B cell (primary cell): ENCODE measurements around the gene CD164. TPM values are rescaled to one million over a fixed set of nuclear protein-coding genes. Genes with fewer than 3 reads are reported as not detected.

Source experiments
- ATAC-seq: fragments of 200-7000 bp; cut with Tn5 transposase; one replicate; pipeline ENCODE4 v1.10.0; 2021; ENCODE audit warnings: low read depth, mild to moderate bottlenecking, moderate number of reproducible peaks, moderate library complexity
- CTCF ChIA-PET: fragments of 350-600 bp; sonication (Branson Sonifier 250); formaldehyde crosslinking; loops from one replicate; lab custom pipeline; 2021; ENCODE audit warnings: antibody characterized with exemption, inconsistent platforms; lab: Charles Lee
- POLR2A ChIA-PET: fragments of 350-600 bp; sonication (Branson Sonifier 250); formaldehyde crosslinking; loops from one replicate; lab custom pipeline; 2021; ENCODE audit warnings: antibody characterized with exemption; lab: Charles Lee
- DNase-seq: peaks from one replicate; pipeline ENCODE4 v3.0.0; 2013
- H2AFZ ChIP-seq: 2 replicates; pipeline ENCODE4 v1.6.1; 2012; ENCODE audit warnings: mild to moderate bottlenecking, low read depth, low read length; ENCODE audit not compliant: insufficient read depth, poor library complexity, severe bottlenecking
- H3K27ac ChIP-seq, 2 donors: 1 replicate in 1 of 2; 2 replicates in 1 of 2; pipeline ENCODE4 v1.5.1; 2012 to 2013; ENCODE audit warnings: low read length in 2 of 2, mild to moderate bottlenecking in 2 of 2, moderate library complexity in 1 of 2
- H3K27me3 ChIP-seq, 4 experiments: fragments of 200-600 bp in 1 of 4; sonication (generic) in 1 of 4; replicated peaks in 1 of 4; 1 replicate in 2 of 4; 2 replicates in 2 of 4; pipeline versions ENCODE4 v1.6.1 to v1.7.0; 2013 to 2016; ENCODE audit warnings: low read length in 3 of 4, mild to moderate bottlenecking in 2 of 4, mixed read lengths in 1 of 4, moderate library complexity in 1 of 4; ENCODE audit not compliant: insufficient read depth in 4 of 4, control insufficient read depth in 3 of 4; ENCODE audit errors: control extremely low read depth in 1 of 4
- H3K36me3 ChIP-seq, 2 experiments: replicated peaks in 1 of 2; 1 replicate in 1 of 2; 2 replicates in 1 of 2; pipeline versions ENCODE4 v1.6.1 to v1.7.1; 2013; ENCODE audit warnings: low read length in 1 of 2; ENCODE audit not compliant: insufficient read depth in 2 of 2, control insufficient read depth in 1 of 2; ENCODE audit errors: control extremely low read depth in 1 of 2, extremely low read depth in 1 of 2
- H3K4me1 ChIP-seq, 2 donors: fragments of 200-600 bp in 1 of 2; sonication (generic) in 1 of 2; 1 replicate in 1 of 2; 2 replicates in 1 of 2; pipeline versions ENCODE4 v1.5.1 to v1.6.1; 2013 to 2017; ENCODE audit warnings: low read length in 2 of 2; ENCODE audit not compliant: control insufficient read depth in 2 of 2, insufficient read depth in 2 of 2
- H3K4me2 ChIP-seq: replicated peaks from 2 replicates; pipeline ENCODE3; 2012; ENCODE audit warnings: mild to moderate bottlenecking, low read depth, low read length; ENCODE audit not compliant: poor library complexity, severe bottlenecking
- H3K4me3 ChIP-seq, 5 experiments: fragments of 200-600 bp in 1 of 5; sonication (generic) in 1 of 5; 1 replicate in 3 of 5; 2 replicates in 2 of 5; pipeline versions ENCODE4 v1.5.1 to v1.7.0; 2011 to 2016; ENCODE audit warnings: low read length in 4 of 5, mild to moderate bottlenecking in 4 of 5, low read depth in 2 of 5, control low read depth in 1 of 5, moderate library complexity in 1 of 5; ENCODE audit not compliant: insufficient read depth in 1 of 5; ENCODE audit errors: control extremely low read depth in 1 of 5, extremely low read depth in 1 of 5
- H3K79me2 ChIP-seq: fragments of 200-600 bp; sonication (generic); one replicate; pipeline ENCODE4 v1.6.0; 2016; ENCODE audit warnings: low read length; ENCODE audit not compliant: control insufficient read depth, insufficient read depth
- H3K9ac ChIP-seq: fragments of 200-600 bp; sonication (generic); 2 replicates; pipeline ENCODE4 v1.6.1; 2017; ENCODE audit warnings: mild to moderate bottlenecking, low read length, moderate library complexity
- H3K9me3 ChIP-seq, 3 donors: one replicate each; pipeline versions ENCODE4 v1.6.1 to v1.7.1; 2013; ENCODE audit warnings: low read length in 2 of 3; ENCODE audit not compliant: control insufficient read depth in 2 of 3, insufficient read depth in 1 of 3; ENCODE audit errors: control extremely low read depth in 1 of 3
- H4K20me1 ChIP-seq: 2 replicates; pipeline ENCODE4 v1.6.0; 2012; ENCODE audit warnings: mild to moderate bottlenecking, low read length; ENCODE audit not compliant: insufficient read depth, control insufficient read depth, poor library complexity, severe bottlenecking
- H3K27ac Mint-ChIP-seq: one replicate; pipeline ENCODE4 v1.8.0; 2021; ENCODE audit warnings: mixed read lengths
- H3K27me3 Mint-ChIP-seq: one replicate; pipeline ENCODE4 v1.8.0; 2021; ENCODE audit warnings: mixed read lengths
- H3K4me1 Mint-ChIP-seq: one replicate; pipeline ENCODE4 v1.8.0; 2021; ENCODE audit warnings: mixed read lengths
- H3K4me3 Mint-ChIP-seq: one replicate; pipeline ENCODE4 v1.8.0; 2021; ENCODE audit warnings: mixed read lengths
- H3K9me3 Mint-ChIP-seq: one replicate; pipeline ENCODE4 v1.8.0; 2022; ENCODE audit warnings: mixed read lengths; ENCODE audit not compliant: insufficient read depth
- CTCF ChIP-seq: fragments of 200-600 bp; IDR thresholded peaks from one replicate; pipeline ENCODE4 v1.8.0; 2022; ENCODE audit warnings: antibody characterized with exemption, mild to moderate bottlenecking
- EZH2 ChIP-seq: IDR thresholded peaks from 2 replicates; pipeline ENCODE4 v1.6.1; 2012; ENCODE audit warnings: borderline replicate concordance, low read depth, mild to moderate bottlenecking, moderate library complexity, low read length; ENCODE audit not compliant: insufficient read depth, poor library complexity, severe bottlenecking
- WGBS: methylation state at CpG from one replicate; pipeline ENCODE4 v1.1.5; 2013; ENCODE audit warnings: missing lambda C conversion rate; ENCODE audit not compliant: insufficient coverage; 5-methylcytosine and 5-hydroxymethylcytosine counted together
- intact Hi-C: fragments of 100-400 bp; cut with micrococcal nuclease; formaldehyde crosslinking; loops from one replicate; pipeline ENCODE4 v1.10.0; 2022
- polyA plus RNA-seq: library from polyadenylated mRNA; depleted of rRNA; stranded (reverse); fragments of >200 nt; gene quantifications from 2 replicates; pipeline ENCODE4 v1.2.3, GENCODE V29; 2012
- total RNA-seq, 2 donors: library from RNA; stranded (reverse); fragments of 120-200 nt in 1 of 2; gene quantifications; 1 replicate in 1 of 2; 2 replicates in 1 of 2; pipeline versions ENCODE4 v1.2.3 to v1.2.4, GENCODE V29; 2013 to 2022

CD164 gene
- total and polyA plus RNA-seq, 2 donors (not counting 1 experiment from before 2014, with no cell fraction given) = 63.4 to 184 TPM

DNA sequence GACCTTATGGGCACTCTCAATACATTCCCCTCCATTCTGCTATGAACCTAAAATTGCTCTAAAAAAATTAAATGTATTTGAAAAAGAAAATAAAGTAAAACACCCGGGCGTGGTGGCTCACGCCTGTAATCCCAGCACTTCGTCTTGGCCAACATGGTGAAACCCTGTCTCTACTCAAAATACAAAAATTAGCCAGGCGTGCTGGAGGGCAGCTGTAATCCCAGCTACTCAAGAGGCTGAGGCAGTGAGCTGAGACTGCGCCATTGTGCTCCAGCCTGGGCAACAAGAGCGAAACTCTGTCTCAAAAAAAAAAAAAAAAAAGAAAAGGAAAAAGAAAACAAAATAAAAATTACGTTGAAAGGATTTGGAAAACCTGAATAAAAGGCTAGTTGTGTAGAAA is 60.5 kb downstream of the CD164 start:
- no peaks in the 10 kb centered on the region for H3K9me3 Mint-ChIP-seq
- H3K9me3 ChIP-seq = no peaks in the 10 kb centered on the region
- peaks cover 8 to 18% of the 10 kb centered on the region in 2 donors for H3K4me1 ChIP-seq
- no peaks in the 10 kb centered on the region for H3K79me2 ChIP-seq
- ChIA-PET POLR2A (no interaction called here), CTCF (interaction anchor here (0.6 kb wide), 1 partner anchor 75 kb away, joined by 3 read pairs; no protein-coding TSS in a partner anchor)
- no peak overlapping the region for H3K27ac ChIP-seq
- H3K4me3 ChIP-seq = no peak overlapping the region
- DNase-seq (no peak), ATAC-seq (no peak)
- H3K27ac Mint-ChIP-seq = no peak overlapping the region
- WGBS = no CpG with 5 or more reads among the region's 8 CpGs
- H3K27me3 ChIP-seq = no peaks in the 10 kb centered on the region
- no peak for TF ChIP-seq EZH2
- TF ChIP-seq CTCF = no peak
- no peak overlapping the region for H3K4me3 Mint-ChIP-seq
- H3K4me2 ChIP-seq = no peak overlapping the region
- no peak overlapping the region for H2AFZ ChIP-seq
- no peaks in the 10 kb centered on the region for H3K36me3 ChIP-seq
- no peaks in the 10 kb centered on the region for H3K27me3 Mint-ChIP-seq
- H3K4me1 Mint-ChIP-seq = peaks cover 11% of the 10 kb centered on the region
- no peaks in the 10 kb centered on the region for H4K20me1 ChIP-seq
- intact Hi-C loops = no loop called here
- H3K9ac ChIP-seq = no peak overlapping the region

GRCh38 chr6:109320072-109320471 is 62.2 kb downstream of the CD164 start:
- H3K9me3 ChIP-seq = no peaks in the 10 kb centered on the region
- intact Hi-C loops = no loop called here
- POLR2A ChIA-PET = no interaction called here
- 100% methylated on average over 1 of the region's 2 CpGs for WGBS
- no peak overlapping the region for H3K4me3 Mint-ChIP-seq
- no peak overlapping the region for H3K4me2 ChIP-seq
- H3K4me1 ChIP-seq = peaks cover 8 to 18% of the 10 kb centered on the region in 2 donors
- H3K27me3 ChIP-seq = no peaks in the 10 kb centered on the region
- CTCF ChIA-PET = no interaction called here
- H3K4me3 ChIP-seq = no peak overlapping the region
- ATAC-seq (no peak), DNase-seq (no peak)
- H4K20me1 ChIP-seq = no peaks in the 10 kb centered on the region
- no peak overlapping the region for H2AFZ ChIP-seq
- H3K36me3 ChIP-seq = no peaks in the 10 kb centered on the region
- H3K27ac ChIP-seq = no peak overlapping the region
- H3K27ac Mint-ChIP-seq = no peak overlapping the region
- no peak overlapping the region for H3K9ac ChIP-seq
- no peaks in the 10 kb centered on the region for H3K27me3 Mint-ChIP-seq
- no peaks in the 10 kb centered on the region for H3K9me3 Mint-ChIP-seq
- H3K79me2 ChIP-seq = no peaks in the 10 kb centered on the region
- TF ChIP-seq CTCF = no peak
- TF ChIP-seq EZH2 = no peak
- H3K4me1 Mint-ChIP-seq = peaks cover 11% of the 10 kb centered on the region
